ENCODE results near the gene PITPNC1. TPM values are rescaled to one million over a fixed set of nuclear protein-coding genes. Genes with fewer than 3 reads are reported as not detected.

Gene PITPNC1
- total and polyA plus RNA-seq, 2 of the 13 experiments (the other 11 are each of a cell fraction or from before 2014, with no cell fraction given): 4.1 to 5.7 TPM

DNA sequence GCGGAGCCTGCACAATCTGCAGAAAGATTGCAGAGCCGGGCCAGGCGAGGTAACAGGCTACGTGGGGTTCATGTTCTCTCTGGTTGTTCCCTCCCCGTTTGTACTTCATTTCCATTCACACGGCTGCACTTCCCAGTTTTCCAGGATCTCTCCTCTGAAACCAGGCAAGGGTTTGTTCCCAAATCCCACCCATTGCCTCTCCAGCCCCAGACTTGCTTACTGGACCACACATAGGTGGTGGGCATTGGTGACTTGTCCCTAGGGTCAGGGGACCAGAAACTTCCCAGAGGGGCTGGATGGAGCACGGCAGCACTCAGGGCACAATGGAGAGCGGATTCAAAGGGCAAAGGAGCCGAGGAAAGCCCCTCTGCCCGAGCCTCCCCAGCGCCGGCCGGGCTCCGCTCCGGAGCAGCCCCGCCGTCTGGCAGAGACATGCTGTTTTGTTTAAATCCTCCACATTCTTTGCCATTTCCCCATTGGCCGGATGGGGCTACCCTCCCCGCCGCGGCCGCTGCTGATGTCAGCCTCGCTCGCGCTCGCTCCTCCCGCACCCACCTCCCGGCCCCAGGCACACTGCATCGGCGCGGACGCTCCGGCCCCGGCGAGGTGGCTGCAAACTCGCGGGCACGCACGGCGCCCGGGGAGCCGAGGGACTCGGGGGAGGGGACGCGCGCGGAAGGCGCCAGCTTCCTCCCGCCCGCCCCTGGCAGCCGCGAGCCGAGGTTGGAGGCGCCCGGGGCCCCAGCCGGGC lies at the start of gene PITPNC1 (continued):
- TF ChIP-seq, protein P1, sequence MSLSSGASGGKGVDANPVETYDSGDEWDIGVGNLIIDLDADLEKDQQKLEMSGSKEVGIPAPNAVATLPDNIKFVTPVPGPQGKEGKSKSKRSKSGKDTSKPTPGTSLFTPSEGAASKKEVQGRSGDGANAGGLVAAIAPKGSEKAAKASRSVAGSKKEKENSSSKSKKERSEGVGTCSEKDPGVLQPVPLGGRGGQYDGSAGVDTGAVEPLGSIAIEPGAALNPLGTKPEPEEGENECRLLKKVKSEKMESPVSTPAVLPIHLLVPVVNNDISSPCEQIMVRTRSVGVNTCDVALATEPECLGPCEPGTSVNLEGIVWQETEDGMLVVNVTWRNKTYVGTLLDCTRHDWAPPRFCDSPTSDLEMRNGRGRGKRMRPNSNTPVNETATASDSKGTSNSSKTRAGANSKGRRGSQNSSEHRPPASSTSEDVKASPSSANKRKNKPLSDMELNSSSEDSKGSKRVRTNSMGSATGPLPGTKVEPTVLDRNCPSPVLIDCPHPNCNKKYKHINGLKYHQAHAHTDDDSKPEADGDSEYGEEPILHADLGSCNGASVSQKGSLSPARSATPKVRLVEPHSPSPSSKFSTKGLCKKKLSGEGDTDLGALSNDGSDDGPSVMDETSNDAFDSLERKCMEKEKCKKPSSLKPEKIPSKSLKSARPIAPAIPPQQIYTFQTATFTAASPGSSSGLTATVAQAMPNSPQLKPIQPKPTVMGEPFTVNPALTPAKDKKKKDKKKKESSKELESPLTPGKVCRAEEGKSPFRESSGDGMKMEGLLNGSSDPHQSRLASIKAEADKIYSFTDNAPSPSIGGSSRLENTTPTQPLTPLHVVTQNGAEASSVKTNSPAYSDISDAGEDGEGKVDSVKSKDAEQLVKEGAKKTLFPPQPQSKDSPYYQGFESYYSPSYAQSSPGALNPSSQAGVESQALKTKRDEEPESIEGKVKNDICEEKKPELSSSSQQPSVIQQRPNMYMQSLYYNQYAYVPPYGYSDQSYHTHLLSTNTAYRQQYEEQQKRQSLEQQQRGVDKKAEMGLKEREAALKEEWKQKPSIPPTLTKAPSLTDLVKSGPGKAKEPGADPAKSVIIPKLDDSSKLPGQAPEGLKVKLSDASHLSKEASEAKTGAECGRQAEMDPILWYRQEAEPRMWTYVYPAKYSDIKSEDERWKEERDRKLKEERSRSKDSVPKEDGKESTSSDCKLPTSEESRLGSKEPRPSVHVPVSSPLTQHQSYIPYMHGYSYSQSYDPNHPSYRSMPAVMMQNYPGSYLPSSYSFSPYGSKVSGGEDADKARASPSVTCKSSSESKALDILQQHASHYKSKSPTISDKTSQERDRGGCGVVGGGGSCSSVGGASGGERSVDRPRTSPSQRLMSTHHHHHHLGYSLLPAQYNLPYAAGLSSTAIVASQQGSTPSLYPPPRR (CRISPR knock-in tag; IDR thresholded peaks at IDR 0.05; ENCODE audit: borderline replicate concordance): peak; percentile 15; the same call in 1 of the 2 replicates
- TF ChIP-seq CEBPB (IDR thresholded peaks at IDR 0.05; ENCODE audit: borderline replicate concordance, low read depth, low read length): no peak
- TF ChIP-seq NFKB2 (CRISPR knock-in tag; IDR thresholded peaks at IDR 0.05; ENCODE audit: borderline replicate concordance): peak; percentile 73; the same call in 1 of the 2 replicates
- no peak for TF ChIP-seq NKX3-1 (CRISPR knock-in tag; IDR thresholded peaks at IDR 0.05)
- TF ChIP-seq TGIF2 (CRISPR knock-in tag; IDR thresholded peaks at IDR 0.05): no peak
- no peak for TF ChIP-seq RAD21 (CRISPR knock-in tag; IDR thresholded peaks at IDR 0.05)
- no peak for TF ChIP-seq ZBTB20 (CRISPR knock-in tag; IDR thresholded peaks at IDR 0.05; ENCODE audit: borderline replicate concordance, low read depth)
- TF ChIP-seq PHF5A (CRISPR knock-in tag; IDR thresholded peaks at IDR 0.05; ENCODE audit: low read depth, unreplicated experiment): peak; percentile 30
- TF ChIP-seq, protein P2, sequence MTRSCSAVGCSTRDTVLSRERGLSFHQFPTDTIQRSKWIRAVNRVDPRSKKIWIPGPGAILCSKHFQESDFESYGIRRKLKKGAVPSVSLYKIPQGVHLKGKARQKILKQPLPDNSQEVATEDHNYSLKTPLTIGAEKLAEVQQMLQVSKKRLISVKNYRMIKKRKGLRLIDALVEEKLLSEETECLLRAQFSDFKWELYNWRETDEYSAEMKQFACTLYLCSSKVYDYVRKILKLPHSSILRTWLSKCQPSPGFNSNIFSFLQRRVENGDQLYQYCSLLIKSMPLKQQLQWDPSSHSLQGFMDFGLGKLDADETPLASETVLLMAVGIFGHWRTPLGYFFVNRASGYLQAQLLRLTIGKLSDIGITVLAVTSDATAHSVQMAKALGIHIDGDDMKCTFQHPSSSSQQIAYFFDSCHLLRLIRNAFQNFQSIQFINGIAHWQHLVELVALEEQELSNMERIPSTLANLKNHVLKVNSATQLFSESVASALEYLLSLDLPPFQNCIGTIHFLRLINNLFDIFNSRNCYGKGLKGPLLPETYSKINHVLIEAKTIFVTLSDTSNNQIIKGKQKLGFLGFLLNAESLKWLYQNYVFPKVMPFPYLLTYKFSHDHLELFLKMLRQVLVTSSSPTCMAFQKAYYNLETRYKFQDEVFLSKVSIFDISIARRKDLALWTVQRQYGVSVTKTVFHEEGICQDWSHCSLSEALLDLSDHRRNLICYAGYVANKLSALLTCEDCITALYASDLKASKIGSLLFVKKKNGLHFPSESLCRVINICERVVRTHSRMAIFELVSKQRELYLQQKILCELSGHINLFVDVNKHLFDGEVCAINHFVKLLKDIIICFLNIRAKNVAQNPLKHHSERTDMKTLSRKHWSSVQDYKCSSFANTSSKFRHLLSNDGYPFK (CRISPR knock-in tag; IDR thresholded peaks at IDR 0.05; ENCODE audit: borderline replicate concordance): peak; percentile 59; the same call in 1 of the 2 replicates
- no peak for TF ChIP-seq HMG20A (CRISPR knock-in tag; IDR thresholded peaks at IDR 0.05; ENCODE audit: borderline replicate concordance)
- TF ChIP-seq, protein P3, sequence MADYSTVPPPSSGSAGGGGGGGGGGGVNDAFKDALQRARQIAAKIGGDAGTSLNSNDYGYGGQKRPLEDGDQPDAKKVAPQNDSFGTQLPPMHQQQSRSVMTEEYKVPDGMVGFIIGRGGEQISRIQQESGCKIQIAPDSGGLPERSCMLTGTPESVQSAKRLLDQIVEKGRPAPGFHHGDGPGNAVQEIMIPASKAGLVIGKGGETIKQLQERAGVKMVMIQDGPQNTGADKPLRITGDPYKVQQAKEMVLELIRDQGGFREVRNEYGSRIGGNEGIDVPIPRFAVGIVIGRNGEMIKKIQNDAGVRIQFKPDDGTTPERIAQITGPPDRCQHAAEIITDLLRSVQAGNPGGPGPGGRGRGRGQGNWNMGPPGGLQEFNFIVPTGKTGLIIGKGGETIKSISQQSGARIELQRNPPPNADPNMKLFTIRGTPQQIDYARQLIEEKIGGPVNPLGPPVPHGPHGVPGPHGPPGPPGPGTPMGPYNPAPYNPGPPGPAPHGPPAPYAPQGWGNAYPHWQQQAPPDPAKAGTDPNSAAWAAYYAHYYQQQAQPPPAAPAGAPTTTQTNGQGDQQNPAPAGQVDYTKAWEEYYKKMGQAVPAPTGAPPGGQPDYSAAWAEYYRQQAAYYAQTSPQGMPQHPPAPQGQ (CRISPR knock-in tag; IDR thresholded peaks at IDR 0.05; ENCODE audit: borderline replicate concordance): no peak
- TF ChIP-seq, protein P4, sequence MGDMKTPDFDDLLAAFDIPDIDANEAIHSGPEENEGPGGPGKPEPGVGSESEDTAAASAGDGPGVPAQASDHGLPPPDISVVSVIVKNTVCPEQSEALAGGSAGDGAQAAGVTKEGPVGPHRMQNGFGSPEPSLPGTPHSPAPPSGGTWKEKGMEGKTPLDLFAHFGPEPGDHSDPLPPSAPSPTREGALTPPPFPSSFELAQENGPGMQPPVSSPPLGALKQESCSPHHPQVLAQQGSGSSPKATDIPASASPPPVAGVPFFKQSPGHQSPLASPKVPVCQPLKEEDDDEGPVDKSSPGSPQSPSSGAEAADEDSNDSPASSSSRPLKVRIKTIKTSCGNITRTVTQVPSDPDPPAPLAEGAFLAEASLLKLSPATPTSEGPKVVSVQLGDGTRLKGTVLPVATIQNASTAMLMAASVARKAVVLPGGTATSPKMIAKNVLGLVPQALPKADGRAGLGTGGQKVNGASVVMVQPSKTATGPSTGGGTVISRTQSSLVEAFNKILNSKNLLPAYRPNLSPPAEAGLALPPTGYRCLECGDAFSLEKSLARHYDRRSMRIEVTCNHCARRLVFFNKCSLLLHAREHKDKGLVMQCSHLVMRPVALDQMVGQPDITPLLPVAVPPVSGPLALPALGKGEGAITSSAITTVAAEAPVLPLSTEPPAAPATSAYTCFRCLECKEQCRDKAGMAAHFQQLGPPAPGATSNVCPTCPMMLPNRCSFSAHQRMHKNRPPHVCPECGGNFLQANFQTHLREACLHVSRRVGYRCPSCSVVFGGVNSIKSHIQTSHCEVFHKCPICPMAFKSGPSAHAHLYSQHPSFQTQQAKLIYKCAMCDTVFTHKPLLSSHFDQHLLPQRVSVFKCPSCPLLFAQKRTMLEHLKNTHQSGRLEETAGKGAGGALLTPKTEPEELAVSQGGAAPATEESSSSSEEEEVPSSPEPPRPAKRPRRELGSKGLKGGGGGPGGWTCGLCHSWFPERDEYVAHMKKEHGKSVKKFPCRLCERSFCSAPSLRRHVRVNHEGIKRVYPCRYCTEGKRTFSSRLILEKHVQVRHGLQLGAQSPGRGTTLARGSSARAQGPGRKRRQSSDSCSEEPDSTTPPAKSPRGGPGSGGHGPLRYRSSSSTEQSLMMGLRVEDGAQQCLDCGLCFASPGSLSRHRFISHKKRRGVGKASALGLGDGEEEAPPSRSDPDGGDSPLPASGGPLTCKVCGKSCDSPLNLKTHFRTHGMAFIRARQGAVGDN (CRISPR knock-in tag; IDR thresholded peaks at IDR 0.05): peak; percentile 85
- 0 out of 2 replicates have a peak, but pooled peaks have one; percentile 35 for TF ChIP-seq ZFP82 (CRISPR knock-in tag; IDR thresholded peaks at IDR 0.05; ENCODE audit: borderline replicate concordance)
